ENCODE results near the gene PFDN6. TPM values are rescaled to one million over a fixed set of nuclear protein-coding genes. Genes with fewer than 3 reads are reported as not detected.
A peak's percentile ranks its signal among the peaks of the same experiment; 100 is the strongest.

The PFDN6 gene
- total and polyA plus RNA-seq, 2 of the 13 experiments (the other 11 are each of a cell fraction or from before 2014, with no cell fraction given): 75.5 to 87.0 TPM

DNA sequence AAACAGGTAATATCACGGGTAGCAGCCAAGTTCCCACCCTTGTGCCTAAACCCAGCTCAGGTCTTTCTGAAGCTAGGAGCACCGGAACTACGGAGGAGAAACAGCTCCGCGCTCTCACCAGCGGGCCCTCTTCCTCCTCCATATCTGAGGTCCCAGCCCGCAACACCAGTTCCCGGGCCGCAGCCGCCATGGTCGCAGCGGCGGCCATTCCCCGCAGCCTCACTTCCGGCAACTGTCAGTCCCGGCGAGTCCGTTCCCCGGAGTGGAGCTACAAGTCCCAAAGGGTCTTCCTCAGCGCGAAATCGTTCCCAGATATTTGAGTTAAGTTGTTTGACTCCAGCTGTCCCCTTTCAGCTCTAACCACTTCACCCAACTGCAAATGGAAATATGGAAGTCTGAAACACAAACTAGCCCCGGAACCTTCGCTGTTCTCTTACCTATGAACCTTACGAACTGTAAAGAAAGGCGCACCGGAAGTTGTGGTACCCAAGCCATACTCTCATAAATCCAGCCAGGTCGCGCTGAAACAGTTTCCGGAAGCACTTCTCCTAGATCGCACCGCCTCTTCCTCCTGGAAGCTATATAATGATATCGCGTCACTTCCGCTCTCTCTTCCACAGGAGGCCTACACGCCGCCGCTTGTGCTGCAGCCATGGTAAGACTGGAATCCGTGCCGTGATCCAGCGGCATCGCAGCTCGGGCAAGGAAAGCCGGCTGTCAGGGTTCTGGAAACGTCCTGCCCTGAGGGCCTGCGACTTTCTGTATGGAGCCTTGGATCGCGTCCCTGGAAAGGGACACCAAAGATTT lies 17.7 kb upstream of the PFDN6 start, which contains the start of the genes RPS18 and VPS52 (continued):
- TF ChIP-seq ETS1 (CRISPR knock-in tag; IDR thresholded peaks at IDR 0.05): peak; percentile 95
- peak; percentile 23; the same call in 1 of the 2 replicates for TF ChIP-seq FOXO1 (CRISPR knock-in tag; IDR thresholded peaks at IDR 0.05)
- TF ChIP-seq PAF1 (CRISPR knock-in tag; IDR thresholded peaks at IDR 0.05): no peak
- peak; percentile 92 for TF ChIP-seq ARNT2 (CRISPR knock-in tag; IDR thresholded peaks at IDR 0.05; ENCODE audit: low read depth)
- TF ChIP-seq ZNF816 (CRISPR knock-in tag; IDR thresholded peaks at IDR 0.05; ENCODE audit: borderline replicate concordance): no peak
- peak; percentile 89; the same call in 1 of the 2 replicates for TF ChIP-seq FOXC1 (CRISPR knock-in tag; IDR thresholded peaks at IDR 0.05; ENCODE audit: borderline replicate concordance)
- TF ChIP-seq GABPB1 (CRISPR knock-in tag; IDR thresholded peaks at IDR 0.05): peak; percentile 98
- peak; percentile 98 for TF ChIP-seq ZFX (CRISPR knock-in tag; IDR thresholded peaks at IDR 0.05; ENCODE audit: low read depth)
- no peak for TF ChIP-seq CHD4 (IDR thresholded peaks at IDR 0.05; ENCODE audit: borderline replicate concordance, low read length)
- peak; percentile 89 for TF ChIP-seq TSC22D2 (CRISPR knock-in tag; IDR thresholded peaks at IDR 0.05; ENCODE audit: borderline replicate concordance)
- TF ChIP-seq, protein P1, sequence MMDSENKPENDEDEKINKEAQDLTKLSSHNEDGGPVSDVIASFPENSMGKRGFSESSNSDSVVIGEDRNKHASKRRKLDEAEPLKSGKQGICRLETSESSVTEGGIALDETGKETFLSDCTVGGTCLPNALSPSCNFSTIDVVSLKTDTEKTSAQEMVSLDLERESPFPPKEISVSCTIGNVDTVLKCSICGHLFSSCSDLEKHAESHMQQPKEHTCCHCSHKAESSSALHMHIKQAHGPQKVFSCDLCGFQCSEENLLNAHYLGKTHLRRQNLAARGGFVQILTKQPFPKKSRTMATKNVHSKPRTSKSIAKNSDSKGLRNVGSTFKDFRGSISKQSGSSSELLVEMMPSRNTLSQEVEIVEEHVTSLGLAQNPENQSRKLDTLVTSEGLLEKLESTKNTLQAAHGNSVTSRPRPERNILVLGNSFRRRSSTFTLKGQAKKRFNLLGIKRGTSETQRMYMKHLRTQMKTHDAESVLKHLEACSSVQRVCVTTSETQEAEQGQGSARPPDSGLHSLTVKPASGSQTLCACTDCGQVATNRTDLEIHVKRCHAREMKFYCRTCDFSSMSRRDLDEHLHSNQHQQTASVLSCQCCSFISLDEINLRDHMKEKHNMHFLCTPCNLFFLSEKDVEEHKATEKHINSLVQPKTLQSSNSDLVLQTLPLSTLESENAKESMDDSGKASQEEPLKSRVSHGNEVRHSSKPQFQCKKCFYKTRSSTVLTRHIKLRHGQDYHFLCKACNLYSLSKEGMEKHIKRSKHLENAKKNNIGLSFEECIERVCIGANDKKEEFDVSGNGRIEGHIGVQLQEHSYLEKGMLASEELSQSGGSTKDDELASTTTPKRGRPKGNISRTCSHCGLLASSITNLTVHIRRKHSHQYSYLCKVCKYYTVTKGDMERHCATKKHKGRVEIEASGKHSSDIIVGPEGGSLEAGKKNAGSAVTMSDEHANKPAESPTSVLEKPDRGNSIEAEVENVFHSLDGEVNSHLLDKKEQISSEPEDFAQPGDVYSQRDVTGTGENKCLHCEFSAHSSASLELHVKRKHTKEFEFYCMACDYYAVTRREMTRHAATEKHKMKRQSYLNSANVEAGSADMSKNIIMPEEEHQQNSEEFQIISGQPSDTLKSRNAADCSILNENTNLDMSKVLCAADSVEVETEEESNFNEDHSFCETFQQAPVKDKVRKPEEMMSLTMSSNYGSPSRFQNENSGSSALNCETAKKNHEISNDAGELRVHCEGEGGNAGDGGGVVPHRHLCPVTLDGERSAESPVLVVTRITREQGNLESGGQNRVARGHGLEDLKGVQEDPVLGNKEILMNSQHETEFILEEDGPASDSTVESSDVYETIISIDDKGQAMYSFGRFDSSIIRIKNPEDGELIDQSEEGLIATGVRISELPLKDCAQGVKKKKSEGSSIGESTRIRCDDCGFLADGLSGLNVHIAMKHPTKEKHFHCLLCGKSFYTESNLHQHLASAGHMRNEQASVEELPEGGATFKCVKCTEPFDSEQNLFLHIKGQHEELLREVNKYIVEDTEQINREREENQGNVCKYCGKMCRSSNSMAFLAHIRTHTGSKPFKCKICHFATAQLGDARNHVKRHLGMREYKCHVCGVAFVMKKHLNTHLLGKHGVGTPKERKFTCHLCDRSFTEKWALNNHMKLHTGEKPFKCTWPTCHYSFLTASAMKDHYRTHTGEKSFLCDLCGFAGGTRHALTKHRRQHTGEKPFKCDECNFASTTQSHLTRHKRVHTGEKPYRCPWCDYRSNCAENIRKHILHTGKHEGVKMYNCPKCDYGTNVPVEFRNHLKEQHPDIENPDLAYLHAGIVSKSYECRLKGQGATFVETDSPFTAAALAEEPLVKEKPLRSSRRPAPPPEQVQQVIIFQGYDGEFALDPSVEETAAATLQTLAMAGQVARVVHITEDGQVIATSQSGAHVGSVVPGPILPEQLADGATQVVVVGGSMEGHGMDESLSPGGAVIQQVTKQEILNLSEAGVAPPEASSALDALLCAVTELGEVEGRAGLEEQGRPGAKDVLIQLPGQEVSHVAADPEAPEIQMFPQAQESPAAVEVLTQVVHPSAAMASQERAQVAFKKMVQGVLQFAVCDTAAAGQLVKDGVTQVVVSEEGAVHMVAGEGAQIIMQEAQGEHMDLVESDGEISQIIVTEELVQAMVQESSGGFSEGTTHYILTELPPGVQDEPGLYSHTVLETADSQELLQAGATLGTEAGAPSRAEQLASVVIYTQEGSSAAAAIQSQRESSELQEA (CRISPR knock-in tag; IDR thresholded peaks at IDR 0.05; ENCODE audit: not compliant biosample characterization): peak; percentile 74
- TF ChIP-seq ZNF3 (CRISPR knock-in tag; IDR thresholded peaks at IDR 0.05): no peak
- 0 out of 2 replicates have a peak, but pooled peaks have one; percentile 79 for TF ChIP-seq ISX (CRISPR knock-in tag; conservative IDR thresholded peaks at IDR 0.05)
- TF ChIP-seq HBP1 (CRISPR knock-in tag; IDR thresholded peaks at IDR 0.05; ENCODE audit: low read depth): peak; percentile 82; the same call in 1 of the 2 replicates
- no peak for TF ChIP-seq SRSF4 (IDR thresholded peaks at IDR 0.05; ENCODE audit: low read depth, low read length, poor library complexity, severe bottlenecking)
- TF ChIP-seq, protein P2, sequence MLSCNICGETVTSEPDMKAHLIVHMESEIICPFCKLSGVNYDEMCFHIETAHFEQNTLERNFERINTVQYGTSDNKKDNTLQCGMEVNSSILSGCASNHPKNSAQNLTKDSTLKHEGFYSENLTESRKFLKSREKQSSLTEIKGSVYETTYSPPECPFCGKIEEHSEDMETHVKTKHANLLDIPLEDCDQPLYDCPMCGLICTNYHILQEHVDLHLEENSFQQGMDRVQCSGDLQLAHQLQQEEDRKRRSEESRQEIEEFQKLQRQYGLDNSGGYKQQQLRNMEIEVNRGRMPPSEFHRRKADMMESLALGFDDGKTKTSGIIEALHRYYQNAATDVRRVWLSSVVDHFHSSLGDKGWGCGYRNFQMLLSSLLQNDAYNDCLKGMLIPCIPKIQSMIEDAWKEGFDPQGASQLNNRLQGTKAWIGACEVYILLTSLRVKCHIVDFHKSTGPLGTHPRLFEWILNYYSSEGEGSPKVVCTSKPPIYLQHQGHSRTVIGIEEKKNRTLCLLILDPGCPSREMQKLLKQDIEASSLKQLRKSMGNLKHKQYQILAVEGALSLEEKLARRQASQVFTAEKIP (CRISPR knock-in tag; IDR thresholded peaks at IDR 0.05; ENCODE audit: borderline replicate concordance): no peak
